Activated T-cell treated with anti-CD3 and anti-CD28 coated beads, Interleukin-2, amount 50 U/mL, for 48 hours (primary cell): ENCODE data around the gene ZNF579.
A peak's percentile ranks its signal among the peaks of the same experiment; 100 is the strongest.
"Not testable (repeated sequence)": the region's sequence is repeated elsewhere in the genome, so short reads cannot be mapped to it uniquely, and the experiment has no call there.

Experiments used
- DNase-seq, 2 experiments: peaks; one replicate each; pipeline ENCODE4 v3.0.0-alpha.2; 2020

ZNF579 gene

DNA sequence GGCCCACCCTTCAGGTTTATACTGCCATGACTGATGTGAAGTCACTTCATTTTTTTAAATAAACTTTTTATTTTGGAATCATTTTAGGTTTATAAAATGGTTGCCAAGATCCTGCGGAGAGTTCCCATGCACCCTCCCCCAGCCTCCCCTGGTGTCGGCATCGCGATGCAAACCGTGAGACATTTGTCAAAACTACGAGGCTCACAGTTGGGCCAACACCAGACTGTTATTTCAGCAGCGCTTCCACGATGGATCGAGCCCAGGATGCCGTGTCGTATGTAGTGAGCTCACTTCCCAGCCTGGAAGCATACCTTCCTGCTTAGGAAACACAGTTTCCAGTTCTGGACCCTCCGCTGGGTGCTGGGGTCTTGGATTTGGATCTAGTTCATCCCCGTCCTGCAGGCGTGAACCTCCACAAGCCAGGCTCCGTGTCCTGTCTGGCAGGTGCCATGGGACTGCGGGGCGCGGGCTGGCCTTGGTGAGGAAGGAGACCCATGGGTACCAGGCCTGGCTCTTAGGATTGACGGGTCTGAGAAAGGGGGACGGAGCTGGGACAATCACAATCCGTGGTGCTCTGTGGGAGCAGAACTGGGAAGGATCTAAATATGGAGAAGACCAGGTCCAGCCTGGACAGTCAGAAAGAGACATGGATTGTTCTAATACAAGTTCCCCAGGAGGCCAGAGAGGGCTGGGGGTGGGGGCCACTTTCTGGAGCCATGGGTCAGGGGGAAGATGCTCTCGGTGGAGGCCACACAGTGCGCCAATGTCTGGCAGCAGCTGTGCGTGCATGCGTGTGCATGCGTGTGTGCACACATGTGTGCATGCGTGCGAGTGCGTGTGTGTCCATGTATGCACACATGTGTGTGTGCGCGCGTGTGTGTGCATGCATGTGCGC, 41.3 kb downstream of the ZNF579 start:
- DNase-seq, result no peak

DNA sequence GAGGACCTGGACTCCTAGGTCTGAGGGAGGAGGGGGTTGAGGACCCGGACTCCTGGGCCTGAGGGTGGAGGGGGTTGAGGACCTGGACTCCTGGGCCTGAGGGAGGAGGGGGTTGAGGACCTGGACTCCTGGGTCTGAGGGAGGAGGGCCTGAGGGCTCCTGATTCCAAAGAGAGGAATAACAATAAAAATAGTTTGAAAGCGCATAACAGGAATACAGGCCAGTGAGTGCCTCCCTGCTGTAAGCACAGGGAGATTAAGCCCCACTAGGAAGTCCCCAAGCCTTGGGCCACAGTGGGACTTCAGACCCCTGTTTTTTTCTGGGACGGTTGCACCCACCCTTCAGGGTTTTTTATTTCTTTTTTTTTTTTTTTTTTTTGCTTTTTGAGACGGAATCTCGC, 42.5 kb downstream of the ZNF579 start:
- DNase-seq, result no peak

DNA sequence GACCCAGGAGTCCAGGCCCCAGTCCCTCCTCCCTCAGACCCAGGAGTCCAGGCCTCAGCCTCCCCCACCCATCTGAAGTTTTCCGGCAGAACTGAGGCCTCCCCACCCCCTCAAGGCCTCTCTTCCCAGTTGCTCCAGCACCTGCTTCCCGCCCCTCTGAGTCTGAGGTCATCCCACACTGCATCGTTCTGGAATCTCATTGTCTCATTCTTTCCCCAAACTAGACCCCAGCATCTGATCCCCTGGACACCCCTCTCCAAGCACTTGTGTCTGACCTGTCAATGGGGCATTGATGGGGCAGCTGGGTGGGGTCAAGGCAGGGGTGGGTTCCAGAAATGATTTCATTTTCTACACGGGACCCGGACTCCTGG, 42.9 kb downstream of the ZNF579 start:
- no peak for DNase-seq

DNA sequence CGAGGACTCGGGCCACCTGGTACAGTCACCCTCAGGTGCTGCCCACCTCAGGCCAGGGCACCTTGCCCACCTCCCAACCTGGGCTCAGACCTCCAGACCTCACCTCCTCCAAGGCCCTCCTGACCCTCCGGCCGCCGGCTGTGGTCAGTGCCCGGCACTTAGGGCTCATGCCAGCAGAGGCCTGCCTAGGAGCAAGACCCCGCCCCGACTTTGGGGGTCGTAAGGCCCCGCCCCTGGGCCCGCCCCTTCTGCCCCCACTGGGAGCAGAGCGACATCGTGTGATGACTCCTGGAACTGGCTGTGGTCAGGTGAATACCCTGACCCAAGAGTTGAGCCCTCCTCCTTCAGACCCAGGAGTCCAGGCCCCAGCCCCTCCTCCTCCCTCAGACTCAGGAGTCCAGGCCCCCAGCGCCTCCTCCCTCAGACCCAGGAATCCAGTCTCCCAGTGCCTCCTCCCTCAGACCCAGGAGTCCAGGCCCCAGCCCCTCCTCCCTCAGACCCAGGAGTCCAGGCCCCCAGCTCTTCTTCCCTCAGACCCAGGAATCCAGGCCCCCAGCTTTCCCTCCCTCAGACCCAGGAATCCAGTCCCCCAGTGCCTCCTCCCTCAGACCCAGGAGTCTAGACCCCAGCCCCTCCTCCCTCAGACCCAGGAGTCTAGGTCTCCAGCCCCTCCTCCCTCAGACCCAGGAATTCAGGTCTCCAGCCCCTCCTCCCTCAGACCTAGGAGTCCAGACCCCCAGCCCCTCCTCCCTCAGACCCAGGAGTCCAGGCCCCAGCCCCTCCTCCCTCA, 43.5 kb downstream of the ZNF579 start, which contains the start of gene SBK2:
TSS of gene SBK2 (minus strand) at position 183 of the 790 bp plus-strand sequence. CDS start 839 bp downstream, outside the sequence.
- DNase-seq, result peak in 1 of 2 experiments; percentile 22

DNA sequence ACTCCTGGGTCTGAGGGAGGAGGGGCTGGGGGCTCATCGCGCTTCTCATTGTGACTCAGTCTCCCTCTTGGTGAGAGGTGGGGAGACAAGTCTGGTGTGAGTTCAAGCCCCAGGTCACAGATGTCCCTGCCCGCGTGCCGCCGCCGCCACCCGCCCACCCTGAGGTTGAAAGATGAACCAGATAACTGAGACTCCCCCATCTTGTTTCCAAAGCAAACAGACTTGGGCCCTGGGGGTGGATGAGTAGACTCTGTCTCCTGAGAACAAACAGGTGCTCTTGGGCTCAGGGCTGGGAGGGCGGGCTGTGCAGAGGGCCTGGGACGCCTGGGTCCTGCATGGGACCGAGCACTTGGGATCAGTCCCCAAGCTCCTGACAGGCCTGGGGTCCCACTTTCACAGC, 44.3 kb downstream of the ZNF579 start:
- DNase-seq, result no peak

DNA sequence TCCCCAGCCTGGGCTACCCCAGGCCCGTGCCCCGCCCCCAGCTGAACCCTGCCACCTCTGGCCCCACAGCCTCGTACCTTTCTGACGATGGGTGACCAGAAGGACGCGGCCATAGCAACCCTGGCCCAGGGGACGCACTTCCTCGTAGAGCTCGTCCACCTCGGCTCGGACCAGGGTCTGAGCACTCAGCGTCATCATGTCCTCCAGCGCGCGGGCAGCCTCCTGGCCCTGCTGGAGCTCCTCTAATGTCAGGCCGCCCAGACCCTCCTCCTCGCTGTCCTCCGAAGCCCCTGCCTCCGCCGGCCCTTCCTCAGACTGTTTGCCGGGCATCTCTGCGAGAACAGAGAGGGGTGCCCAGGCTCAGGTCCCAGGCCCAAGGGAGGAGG, 44.7 kb downstream of the ZNF579 start:
- DNase-seq, result no peak

DNA sequence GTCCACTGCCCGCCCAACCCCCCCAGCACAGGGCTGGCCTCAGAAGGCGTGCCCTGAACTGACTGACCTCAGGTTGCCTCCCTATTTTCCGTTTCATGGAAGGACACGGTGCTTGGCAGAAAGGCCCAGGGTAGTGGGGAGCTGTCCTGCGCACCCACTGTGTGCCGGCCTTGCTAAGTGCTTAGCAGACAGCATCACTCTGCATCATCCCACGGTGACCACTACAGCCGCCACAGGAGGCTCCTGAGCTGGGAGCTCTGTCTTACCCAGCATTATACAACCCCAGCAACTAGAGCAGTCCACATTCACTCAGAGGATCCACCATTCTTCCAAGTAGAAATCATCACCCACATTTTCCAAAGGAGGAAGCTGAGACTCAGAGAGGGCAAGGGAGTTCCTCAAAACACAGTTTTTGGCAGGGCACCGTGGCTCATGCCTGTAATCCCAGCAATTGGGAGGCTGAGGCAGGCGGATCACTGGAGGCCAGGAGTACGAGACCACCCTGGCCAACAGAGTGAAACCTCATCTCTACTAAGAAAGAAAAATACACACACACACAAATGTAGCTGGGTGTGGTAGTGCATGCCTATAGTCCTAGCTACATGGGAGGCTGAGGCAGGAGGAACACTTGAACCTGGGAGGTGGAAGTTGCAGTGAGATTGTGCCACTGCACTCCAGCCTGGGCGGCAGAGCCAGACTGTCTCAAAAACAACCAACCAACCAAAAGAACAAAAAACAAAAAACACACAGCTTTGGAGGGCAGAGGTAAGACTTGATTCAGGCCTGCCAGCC, 45.3 kb downstream of the ZNF579 start:
- DNase-seq, result no peak

DNA sequence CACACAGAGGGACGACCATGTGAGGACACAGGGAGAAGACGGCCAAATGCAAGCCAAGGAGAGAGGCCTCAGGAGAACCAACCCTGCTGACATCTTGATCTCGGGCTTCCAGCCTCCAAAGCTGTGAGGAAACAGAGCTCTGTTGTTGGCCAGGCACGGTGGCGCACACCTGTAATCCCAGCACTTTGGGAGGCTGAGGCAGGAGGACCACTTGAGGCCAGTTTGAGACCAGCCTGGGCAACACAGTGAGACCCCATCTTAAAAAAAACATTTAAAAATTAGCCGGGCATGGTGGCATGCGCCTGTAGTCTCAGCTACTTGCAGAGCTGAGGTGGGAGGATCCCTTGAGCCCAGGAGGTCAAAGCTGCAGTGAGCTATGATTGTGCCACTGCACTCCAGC, 46.4 kb downstream of the ZNF579 start:
- DNase-seq, result not testable (repeated sequence)

DNA sequence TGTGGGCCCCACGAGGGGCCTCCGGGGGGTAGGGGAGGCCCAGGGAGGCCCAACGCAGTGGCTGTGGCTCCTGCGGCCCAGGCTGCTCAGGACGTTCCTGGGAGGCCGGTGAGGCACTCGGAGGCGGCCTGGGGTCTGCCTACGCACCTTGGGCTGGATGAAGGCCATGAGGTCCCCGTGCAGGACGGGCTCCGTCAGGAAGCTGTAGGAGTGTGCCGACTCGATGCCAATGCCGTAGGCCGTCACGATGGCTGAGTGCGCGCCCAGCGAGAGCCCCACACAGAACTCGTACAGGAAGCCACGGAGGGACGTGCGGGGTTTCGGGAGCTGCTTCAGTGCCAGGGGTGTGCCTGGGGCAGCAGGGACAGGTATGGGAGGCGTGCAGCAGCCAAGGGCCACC, 49.7 kb downstream of the ZNF579 start:
- no peak for DNase-seq

DNA sequence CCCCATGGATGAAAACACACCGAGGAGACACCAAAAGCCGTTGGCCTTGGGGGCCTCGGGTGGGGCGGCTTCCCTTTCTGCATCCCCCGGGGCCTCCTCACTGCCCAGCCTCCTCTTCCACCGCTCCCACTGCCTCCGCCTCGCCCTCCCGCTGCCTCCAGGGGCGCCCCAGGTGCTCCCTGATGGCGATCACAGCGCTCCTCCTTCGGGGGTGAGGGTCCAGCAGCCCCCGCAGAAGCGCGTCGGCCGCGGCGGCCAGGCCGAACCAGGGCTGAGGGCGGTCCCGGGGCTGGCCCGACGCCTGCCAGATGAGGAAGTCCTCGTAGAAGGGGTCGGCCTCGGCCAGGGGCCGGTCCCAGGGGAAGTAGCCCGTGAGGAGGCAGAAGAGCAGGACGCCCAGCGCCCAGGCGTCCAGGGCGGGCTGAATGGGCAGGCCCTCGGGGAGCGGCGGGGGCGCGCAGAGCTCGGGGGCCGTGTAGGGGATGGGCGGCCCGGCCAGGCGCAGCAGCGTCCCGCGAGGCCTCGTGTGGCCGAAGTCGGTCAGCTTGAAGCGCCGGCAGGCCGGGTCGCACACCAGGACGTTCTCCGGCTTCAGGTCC, 50.9 kb downstream of the ZNF579 start:
- DNase-seq, result no peak

DNA sequence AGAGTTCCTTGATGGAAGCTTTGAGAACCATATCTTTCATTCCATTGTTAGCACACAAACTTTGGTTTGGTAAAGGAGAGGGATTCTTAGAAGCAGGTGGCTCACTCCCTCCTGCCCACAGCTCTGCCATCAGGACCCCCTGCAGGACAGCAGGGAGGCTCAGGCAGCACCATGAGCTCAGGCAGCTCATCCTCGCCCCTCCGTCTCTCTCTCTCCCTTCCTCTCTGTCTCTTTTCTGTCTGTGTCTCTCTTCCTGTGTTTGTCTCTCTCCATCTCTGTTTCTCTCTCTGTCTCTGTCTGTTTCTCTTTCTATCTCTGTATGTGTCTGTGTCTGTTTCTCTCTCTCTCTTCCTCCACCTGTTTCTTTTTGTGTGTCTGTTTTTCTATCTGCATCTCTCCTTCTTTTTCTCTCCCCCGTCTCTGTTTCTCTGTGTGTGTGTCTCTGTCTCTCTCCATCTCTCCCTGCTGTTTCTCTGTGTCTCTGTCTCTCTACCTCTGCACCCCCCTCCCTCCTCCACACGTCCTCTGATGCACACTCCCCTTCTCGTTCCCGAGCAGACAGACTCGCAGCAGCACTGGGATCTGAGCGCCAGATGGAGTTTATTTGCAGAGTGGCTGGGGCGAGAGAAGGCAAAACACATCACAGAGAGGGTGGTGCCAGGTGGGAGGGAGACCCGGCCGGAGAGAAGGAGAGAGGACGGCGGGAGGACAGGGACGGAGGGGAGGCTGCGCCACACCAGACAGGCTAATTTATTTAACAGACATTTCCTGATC, 52.4 kb downstream of the ZNF579 start:
- no peak for DNase-seq

DNA sequence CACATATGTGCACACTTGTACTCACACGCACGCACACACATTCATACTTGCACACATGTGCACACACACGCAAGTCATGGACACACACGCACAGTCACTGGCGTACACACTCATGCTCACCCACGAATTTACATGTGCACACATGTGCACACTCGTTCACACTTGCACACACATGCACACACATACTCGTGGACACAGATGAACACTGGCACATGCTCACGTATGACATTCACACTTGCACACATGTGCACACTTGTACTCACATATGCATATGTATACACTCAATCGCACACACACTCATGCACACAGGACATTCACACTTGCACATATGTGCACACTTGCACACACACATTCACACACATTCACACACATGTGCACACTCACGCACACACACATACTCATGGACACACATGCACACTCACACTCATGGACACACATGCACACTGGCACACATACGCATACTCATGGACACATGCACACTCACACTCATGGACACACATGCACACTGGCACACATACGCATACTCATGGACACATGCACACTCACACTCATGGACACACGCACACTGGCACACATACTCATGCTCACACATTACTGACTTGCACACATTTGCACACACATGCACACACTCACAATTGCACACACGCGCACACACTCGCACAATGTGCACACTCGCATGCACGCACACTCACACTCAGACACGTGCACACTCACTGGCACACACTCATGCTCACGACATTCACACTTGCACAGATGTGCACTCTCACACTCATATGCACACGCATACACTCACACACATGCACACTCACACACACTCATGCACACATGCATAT, 53.2 kb downstream of the ZNF579 start:
- no peak for DNase-seq
